AG08395 (cell line): ENCODE measurements around the gene DCDC2B.

Experiments used
- DNase-seq: peaks from one replicate; pipeline ENCODE4 v3.0.0; 2012; ENCODE audit warnings: mixed read lengths, low spot score

Gene DCDC2B

GRCh38 chr1:32195972-32196823 lies 12.7 kb upstream of the DCDC2B start:
- peak; percentile 12 for DNase-seq

GRCh38 chr1:32197074-32197473 lies 11.8 kb upstream of the DCDC2B start:
- DNase-seq: no peak

- DNase-seq: no peak
Measured at GRCh38 chr1:32197837-32198236, 11.1 kb upstream of the DCDC2B start.

GRCh38 chr1:32198237-32199042 lies 10.4 kb upstream of the DCDC2B start:
- no peak for DNase-seq

- no peak for DNase-seq
Measured at GRCh38 chr1:32199043-32199716, 9.7 kb upstream of the DCDC2B start.

- no peak for DNase-seq
Measured at GRCh38 chr1:32199717-32200072, 9.2 kb upstream of the DCDC2B start.

GRCh38 chr1:32200226-32201010 lies 8.5 kb upstream of the DCDC2B start, which contains the start of gene CCDC28B:
Gene CCDC28B (plus strand): TSS chr1:32200595. CDS start chr1:32201936, 1,341 bp downstream.
- DNase-seq: peak; percentile 76

GRCh38 chr1:32201011-32201855 lies 7.7 kb upstream of the DCDC2B start:
- peak; percentile 55 for DNase-seq

- no peak for DNase-seq
Measured at GRCh38 chr1:32204943-32205361, 3.9 kb upstream of the DCDC2B start.

GRCh38 chr1:32205401-32206370 lies 3.2 kb upstream of the DCDC2B start, which contains the start of gene IQCC:
Gene IQCC (plus strand): TSS chr1:32205671. CDS start chr1:32205682, 11 bp downstream.
- DNase-seq: peak; percentile 96

GRCh38 chr1:32208469-32208868 lies 420 bp upstream of the DCDC2B start:
- no peak for DNase-seq

- peak; percentile 81 for DNase-seq
Measured at GRCh38 chr1:32215629-32216480, 7.0 kb downstream of the DCDC2B start.

GRCh38 chr1:32216566-32216965 lies 7.7 kb downstream of the DCDC2B start:
- DNase-seq: no peak

- DNase-seq: peak; percentile 58
Measured at GRCh38 chr1:32219022-32219421, 10.1 kb downstream of the DCDC2B start.

- no peak for DNase-seq
Measured at GRCh38 chr1:32220746-32221580, 12.1 kb downstream of the DCDC2B start.

- DNase-seq: no peak
Measured at GRCh38 chr1:32221581-32221979, 12.7 kb downstream of the DCDC2B start.

GRCh38 chr1:32221980-32222755 lies 13.3 kb downstream of the DCDC2B start, which contains the start of the genes EIF3I and TMEM234:
Gene EIF3I (plus strand): TSS chr1:32222407. CDS start chr1:32222442, 35 bp downstream.
Gene TMEM234 (minus strand): TSS chr1:32222353. CDS start chr1:32222322, 31 bp downstream.
- peak; percentile 95 for DNase-seq
